GM18951 (cell line): Measurements from ENCODE around the gene SHC2.

ENCODE experiments used
- POLR2A ChIP-seq: IDR thresholded peaks from 4 replicates; pipeline ENCODE4 v1.6.1; 2011; ENCODE audit warnings: mild to moderate bottlenecking; ENCODE audit not compliant: insufficient read length, insufficient read depth; ENCODE audit errors: extremely low read depth
- in situ Hi-C: fragments of 300-500 bp; cut with MboI; formaldehyde crosslinking; loops from one replicate; pipeline ENCODE4 v1.12.0; 2022; ENCODE audit warnings: low sequenced_read_pairs, mixed read lengths, inconsistent platforms; ENCODE audit not compliant: unreplicated experiment

Gene SHC2

DNA sequence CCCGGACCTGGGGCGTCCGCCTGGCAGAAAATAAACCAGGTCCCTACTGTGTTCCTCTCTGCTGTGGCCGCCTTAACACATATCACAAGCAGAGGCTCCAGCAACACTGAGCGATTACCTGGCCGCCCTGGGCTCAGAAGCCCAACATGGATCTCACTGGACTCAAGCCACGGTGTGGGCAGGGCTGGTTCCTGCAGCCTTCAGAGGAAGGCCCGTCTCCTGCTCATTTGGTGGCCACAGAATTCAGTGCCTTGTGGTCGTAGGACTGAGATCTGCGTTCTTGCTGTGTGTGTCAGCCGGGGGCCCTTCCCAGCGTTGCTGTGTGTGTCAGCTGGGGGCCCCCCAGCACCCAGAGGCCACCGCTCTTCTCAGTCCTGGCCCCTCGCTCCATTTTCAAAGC, 82.1 kb downstream of the SHC2 start:
- TF ChIP-seq POLR2A, result no peak
- in situ Hi-C loops, result no loop called here

DNA sequence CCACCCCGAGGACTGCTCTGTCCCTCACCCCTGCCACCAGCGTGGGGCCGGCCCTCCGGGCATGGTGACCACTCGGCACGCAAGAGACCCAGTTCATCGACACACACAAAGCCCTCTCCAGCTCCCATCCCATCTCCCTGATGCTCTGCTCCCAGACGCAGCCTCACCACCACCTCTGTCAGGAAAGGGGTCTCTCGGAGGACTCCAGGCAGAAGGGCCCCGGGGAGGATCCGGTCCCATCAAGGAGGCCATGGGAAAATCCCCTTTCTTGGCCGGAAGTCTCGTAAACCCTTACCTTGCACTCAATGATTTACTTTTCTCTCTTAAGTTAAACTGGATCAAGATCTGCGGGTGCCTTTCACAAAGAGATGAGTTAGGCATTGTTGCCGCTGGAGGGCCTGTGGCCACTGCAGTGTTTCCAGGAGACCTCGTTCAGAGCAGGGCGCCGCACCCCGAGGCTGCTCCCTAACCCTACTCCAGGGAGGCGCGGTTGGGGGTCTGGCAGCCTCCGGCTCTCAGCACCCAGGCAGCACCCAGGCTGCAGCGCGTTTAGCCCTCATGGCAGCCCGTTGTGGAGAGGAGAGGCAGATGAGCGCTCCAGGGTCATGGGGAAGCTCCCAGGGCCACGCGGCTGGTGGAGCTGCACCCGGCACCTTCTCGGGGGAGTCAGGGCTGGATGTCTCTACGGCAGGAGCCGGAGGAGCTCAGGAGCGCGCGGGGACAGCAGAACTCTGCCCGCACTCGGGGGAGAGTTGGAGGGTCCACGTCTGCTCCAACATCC, 82.8 kb downstream of the SHC2 start:
- TF ChIP-seq POLR2A, result no peak
- in situ Hi-C loops, result no loop called here

DNA sequence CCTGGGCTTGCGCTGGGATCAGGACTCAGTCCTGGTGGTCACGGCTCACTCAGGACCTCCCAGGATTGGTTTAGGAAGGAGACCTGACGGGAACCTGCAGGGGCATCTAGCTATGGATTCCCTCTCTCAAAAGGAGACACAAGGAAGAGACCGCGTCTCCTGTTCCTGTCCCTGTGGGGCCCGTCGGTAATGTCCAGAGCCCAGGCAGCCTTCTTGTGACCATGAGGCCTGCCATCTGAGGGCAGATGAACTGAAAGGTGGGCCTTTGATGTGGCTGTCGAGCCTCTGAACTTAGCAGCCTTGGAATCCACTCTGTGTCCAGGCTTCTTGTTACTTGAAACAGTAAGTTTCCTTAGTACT, 84.7 kb downstream of the SHC2 start:
- in situ Hi-C loops, result no loop called here
- TF ChIP-seq POLR2A, result no peak

DNA sequence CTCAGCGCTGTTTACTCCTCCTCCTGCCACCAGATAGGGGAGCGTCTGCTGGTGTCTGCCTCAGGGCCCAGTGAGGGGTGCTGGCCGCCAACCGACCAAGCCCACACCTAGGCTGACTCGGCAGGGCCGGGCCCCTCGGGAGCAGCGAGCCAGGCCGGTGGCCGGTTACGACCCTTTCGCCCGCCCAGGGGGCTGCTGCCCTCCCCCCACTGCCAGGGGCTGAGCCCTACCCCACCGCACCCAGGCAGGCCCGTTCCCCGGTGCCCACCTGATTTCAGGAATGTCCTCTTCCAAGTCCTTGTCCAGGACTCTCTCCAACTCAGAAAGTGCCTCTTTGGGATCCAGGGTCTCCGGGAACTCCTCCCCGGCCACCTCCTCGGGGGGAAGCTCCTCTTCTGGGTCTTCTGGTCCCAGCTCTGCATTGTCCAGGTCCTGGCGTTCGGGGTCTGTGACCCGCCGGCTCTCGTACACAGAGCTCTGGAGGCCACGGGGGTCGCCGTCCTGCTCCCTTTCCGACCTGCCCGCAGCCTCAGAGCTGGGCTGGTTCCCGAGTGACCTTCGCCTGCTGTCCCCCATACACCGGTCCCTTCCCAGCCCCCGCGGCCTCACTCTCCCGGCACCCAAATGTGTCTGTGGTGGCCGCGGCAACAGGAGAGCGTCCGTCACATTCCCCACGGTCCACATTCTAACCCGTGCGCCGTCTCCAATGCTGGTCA, 85.3 kb downstream of the SHC2 start:
- no peak for TF ChIP-seq POLR2A
- in situ Hi-C loops, result no loop called here

DNA sequence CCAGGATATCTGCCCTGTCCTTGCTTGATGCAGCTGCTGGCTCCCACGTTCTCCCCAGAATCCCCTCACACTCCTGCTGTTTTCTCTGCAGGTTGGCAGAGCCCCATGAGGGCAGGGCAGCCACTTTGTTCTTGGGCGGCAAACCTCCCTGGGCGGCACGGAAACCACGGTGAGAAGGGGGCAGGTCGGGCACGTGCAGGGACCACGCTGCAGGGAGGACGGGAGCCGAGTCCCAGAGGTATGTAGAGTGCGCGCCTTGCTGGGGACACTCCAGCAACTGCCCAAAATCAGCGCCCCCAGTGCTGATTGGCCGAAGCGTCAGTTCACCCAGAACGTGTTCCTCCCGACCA, 86.0 kb downstream of the SHC2 start:
- TF ChIP-seq POLR2A, result no peak
- in situ Hi-C loops, result no loop called here

DNA sequence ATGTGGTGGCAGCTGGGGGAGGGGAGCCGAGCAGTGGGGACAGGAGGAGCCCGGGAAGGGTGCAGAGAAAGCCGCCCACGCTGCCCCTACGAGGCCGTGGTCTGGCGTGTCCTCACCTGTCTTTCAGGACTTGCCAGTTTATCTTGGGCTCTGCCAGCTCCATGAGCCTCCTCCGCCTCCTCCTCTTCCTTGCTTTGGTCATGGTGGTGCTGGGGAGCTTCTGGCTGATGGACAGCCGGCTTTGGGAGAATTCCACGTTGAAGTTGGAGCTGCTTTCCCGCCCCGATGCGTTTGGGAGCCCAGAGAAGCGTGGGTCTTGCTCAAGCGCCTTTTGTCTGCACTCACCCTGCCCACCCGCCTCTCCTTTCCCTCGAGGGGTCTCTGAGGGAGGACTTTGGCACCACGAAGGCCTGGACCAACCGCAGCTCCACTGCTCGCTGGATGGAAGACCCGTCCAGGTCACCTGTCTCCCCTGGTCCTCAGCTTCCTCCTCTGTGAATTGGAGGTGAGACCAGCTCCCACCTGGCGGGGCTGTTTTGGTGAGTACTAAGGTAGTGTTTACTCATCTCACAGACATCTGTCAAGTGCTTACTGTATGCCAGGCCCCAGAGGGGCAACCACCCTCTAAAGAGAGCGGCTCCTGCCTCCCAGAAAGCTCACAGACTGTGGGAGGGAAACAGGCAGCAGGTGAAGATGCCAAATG, 86.5 kb downstream of the SHC2 start:
- in situ Hi-C loops, result no loop called here
- TF ChIP-seq POLR2A, result no peak

DNA sequence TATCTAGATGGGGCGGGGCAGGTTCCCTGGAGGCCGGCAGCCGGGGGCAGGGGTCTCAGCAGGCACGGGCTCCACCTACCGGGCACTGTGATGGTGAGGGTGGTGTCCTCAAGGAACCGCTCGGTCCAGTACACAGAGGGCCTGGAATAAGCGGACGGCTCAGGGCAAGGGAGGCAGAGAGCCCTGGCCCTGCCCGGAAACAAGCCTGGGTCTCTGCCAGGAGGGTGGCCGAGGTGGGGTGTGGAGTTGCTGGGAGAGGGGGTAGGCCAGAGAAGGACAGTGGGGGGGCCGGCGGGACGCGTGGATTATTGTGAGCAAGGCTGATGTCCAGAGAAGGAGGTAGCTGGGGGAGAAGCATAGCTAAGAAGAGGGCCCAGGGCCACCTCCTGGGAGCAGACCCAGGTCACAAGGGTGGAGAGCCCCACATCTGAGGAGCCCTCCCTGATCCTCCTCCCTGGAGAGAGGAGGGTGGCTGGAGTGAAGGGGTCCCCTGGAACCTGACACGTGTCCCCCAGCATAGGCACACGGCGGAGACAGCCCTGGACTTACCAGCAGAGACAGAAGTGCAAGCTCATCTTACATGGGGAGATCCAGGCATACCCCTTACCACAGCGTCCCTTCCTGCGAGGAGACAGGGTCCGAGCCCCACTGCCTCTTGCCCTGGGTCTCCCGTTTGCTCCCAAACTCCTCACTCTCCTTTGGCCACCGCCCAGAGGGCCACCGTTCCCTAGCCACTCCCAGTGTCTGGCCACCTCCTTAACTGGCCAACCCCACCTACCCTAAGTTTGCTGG, 87.2 kb downstream of the SHC2 start:
- TF ChIP-seq POLR2A, result no peak
- in situ Hi-C loops, result no loop called here

DNA sequence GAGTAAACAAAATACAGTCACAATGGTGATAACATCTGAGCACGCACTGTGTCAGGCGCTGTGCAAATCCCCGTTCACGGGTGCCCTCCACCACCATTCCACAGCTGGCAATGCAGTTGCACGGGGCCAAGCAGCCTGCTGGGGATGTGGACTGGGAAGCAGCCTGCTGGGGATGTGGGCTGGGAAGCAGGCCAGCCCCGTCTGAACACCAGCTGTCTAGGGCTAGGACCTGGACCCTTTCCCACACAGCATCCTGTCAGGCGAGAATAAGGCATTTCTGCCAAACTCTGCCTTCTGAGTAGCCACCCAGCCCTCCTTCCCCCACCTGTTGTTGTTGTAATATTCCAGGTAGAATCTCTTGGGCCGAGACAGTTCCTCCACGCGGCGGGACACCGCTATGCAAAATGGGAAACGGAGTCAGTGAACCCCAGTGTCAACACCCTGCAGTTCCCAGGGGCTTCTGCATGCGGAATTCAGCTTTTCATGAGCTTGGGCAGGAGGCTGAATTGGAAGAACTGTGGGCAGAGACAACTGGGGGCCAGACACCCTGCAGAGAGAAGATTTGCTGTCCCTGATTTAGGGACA, 88.4 kb downstream of the SHC2 start:
- in situ Hi-C loops, result no loop called here
- TF ChIP-seq POLR2A, result no peak

DNA sequence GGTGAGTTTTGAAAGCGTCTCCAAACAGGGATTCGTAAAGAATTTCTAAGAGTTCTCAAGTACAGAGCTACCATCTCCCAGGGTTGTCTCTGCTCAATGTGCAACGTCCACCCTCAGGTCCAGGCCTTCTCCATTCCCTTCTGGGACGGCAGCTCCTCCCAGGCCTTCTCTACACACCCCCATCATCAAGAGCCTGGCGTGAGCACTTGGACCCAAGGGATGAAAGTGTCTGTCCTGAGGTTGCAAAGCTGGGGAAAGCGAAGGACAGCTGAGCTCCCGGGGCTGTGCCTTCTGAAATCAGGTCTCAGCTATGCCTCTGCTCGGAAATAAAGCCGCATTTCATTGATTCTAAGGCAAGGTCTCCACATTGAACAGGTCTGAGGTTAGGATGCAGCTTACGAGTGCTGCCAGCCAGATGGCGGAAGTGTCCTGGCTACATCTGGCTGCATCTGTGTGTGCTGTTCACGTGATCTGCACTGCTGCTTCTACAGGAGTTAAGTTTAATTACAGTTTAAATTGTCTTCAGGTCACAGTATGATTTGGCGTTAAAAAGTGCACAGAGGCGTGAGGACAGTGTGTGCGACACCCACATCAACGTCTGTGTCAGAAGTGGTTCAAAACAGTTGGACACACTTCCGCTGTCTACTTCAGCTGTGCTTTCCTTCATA, 89.2 kb downstream of the SHC2 start:
- in situ Hi-C loops, result no loop called here
- no peak for TF ChIP-seq POLR2A

DNA sequence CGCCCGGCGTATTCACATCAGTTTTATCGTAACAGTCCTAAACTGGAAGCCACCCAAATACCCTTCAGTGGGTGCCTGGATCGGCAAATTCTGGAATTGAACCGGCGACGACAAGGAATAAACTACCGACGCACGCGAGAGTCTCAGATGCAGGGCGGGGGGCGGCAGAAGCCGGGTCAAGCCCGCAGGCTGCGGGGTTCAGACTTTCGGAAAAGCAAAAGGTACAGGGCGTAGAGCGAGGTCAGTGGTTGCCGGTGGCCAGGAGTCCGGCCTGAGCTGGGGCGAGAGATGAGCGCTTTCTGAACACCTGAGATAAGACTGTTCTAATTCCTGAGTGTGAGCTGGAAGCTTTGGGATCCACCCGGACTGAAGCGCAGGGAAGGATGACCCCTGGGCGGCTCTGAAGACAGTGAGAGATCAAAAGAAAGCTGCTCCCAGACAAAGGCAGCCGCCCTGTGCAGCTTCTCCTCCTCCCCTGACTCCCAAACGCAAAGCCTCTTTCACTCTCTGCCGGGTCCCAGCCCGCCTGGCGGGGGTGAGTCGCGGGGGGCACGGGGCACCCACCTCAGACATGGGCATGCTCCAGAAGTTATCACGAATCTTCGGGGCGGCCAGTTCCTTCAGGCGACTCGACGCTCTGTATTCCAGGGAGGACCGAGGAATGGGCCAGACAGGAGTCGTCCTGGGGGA, 90.0 kb downstream of the SHC2 start:
- in situ Hi-C loops, result no loop called here
- no peak for TF ChIP-seq POLR2A

DNA sequence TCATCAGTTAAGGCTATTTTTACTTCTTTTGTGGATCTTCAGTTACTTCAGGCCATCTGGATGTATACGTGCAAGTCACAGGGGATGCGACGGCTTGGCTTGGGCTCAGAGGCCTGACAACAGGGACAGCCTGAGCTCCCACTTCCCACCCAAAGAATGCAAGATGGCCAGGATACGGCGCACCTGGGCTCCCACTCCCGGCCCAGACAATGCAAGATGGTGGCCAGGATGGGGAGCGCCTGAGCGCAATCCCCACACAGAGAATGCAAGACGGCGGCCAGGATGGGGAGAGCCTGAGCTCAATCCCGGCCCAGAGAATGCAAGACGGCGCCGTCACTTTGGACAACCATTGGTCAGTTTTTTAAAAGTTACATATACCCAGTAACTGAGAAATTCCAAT, 91.0 kb downstream of the SHC2 start:
- in situ Hi-C loops, result no loop called here

DNA sequence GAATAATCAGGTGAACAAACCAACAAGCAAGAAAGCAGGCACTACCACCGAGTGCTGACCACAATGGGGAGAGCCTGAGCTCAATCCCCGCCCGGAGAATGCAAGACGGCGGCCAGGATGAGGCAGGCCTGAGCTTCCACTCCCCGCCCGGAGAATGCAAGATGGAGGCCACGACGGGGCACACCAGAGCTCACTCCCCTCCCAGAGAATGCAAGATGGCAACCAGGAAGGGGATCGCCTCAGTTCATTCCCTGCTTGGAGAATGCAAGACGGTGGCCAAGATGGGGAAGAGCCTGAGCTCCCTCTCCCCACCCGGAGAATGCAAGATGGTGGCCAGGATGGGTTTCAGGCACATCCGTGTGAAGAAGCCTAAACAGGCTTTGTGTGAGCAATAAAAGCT, 91.6 kb downstream of the SHC2 start:
- no peak for TF ChIP-seq POLR2A
- in situ Hi-C loops, result no loop called here

More for the DNA sequence above, 91.0 kb downstream of the SHC2 start:
- no peak for TF ChIP-seq POLR2A
